DMS114 treated with DMSO at 0.1 percent for 48 hours (cell line): ENCODE data around the gene HAO2.
"Not testable (repeated sequence)": the region's sequence is repeated elsewhere in the genome, so short reads cannot be mapped to it uniquely, and the experiment has no call there.

Experiments
- DNase-seq: peaks from one replicate; lab custom pipeline; 2025; ENCODE audit not compliant: unreplicated experiment; lab: John Stamatoyannopoulos, UW

The HAO2 gene

GRCh38 chr1:119376594-119376993, 8.0 kb downstream of the HAO2 start:
- no peak for DNase-seq

GRCh38 chr1:119377594-119377993, 9.0 kb downstream of the HAO2 start:
- not testable (repeated sequence) for DNase-seq

GRCh38 chr1:119379117-119379516, 10.5 kb downstream of the HAO2 start:
- no peak for DNase-seq

GRCh38 chr1:119380304-119380703, 11.7 kb downstream of the HAO2 start:
- DNase-seq: no peak

GRCh38 chr1:119380983-119381662, 12.5 kb downstream of the HAO2 start:
- no peak for DNase-seq

- no peak for DNase-seq
These were observed 16.0 kb downstream of the HAO2 start for GRCh38 chr1:119384591-119384990.

GRCh38 chr1:119385650-119386049, 17.1 kb downstream of the HAO2 start:
- DNase-seq: no peak

- DNase-seq: no peak
These were observed 19.3 kb downstream of the HAO2 start for GRCh38 chr1:119387858-119388257.

GRCh38 chr1:119388450-119388849, 19.9 kb downstream of the HAO2 start:
- no peak for DNase-seq

- no peak for DNase-seq
These were observed 21.9 kb downstream of the HAO2 start for GRCh38 chr1:119390526-119390925.

GRCh38 chr1:119391749-119392148, 23.2 kb downstream of the HAO2 start:
- DNase-seq: no peak

GRCh38 chr1:119394085-119394484, 25.5 kb downstream of the HAO2 start:
- DNase-seq: no peak

- DNase-seq: no peak
These were observed 28.4 kb downstream of the HAO2 start for GRCh38 chr1:119396982-119397381.

GRCh38 chr1:119397986-119398385, 29.4 kb downstream of the HAO2 start:
- no peak for DNase-seq

GRCh38 chr1:119404736-119405135, 36.2 kb downstream of the HAO2 start:
- no peak for DNase-seq

- no peak for DNase-seq
These were observed 41.1 kb downstream of the HAO2 start for GRCh38 chr1:119409731-119410130.

GRCh38 chr1:119410961-119411360, 42.4 kb downstream of the HAO2 start:
- DNase-seq: no peak

- DNase-seq: no peak
These were observed 46.4 kb downstream of the HAO2 start, which contains the start of gene HSD3B2 for GRCh38 chr1:119414950-119415349. Gene HSD3B2, plus strand, starts transcription at chr1:119415150. Its CDS starts 270 bp downstream, at chr1:119415420.

GRCh38 chr1:119416006-119416640, 47.5 kb downstream of the HAO2 start:
- DNase-seq: no peak

- DNase-seq: no peak
These were observed 50.5 kb downstream of the HAO2 start for GRCh38 chr1:119419109-119419508.

- DNase-seq: no peak
These were observed 52.1 kb downstream of the HAO2 start for GRCh38 chr1:119420638-119421037.

- no peak for DNase-seq
These were observed 54.0 kb downstream of the HAO2 start for GRCh38 chr1:119422631-119423030.

GRCh38 chr1:119428991-119429390, 60.4 kb downstream of the HAO2 start:
- DNase-seq: no peak
